IMR-90 (cell line): ENCODE data around the gene ARHGEF9. TPM values are rescaled to one million over a fixed set of nuclear protein-coding genes. Genes with fewer than 3 reads are reported as not detected.
A peak's percentile ranks its signal among the peaks of the same experiment; 100 is the strongest.

Experiments used
- ATAC-seq: fragments of 200-7000 bp; cut with Tn5 transposase; 2 replicates; pipeline ENCODE4 v1.9.1; 2020; ENCODE audit warnings: low read depth, mild to moderate bottlenecking, moderate library complexity
- BruUV-seq: library from RNA; stranded (reverse); fragments of 400-500 nt; replicated peaks from 2 replicates; lab custom pipeline; 2021; lab: Mats Ljungman, UMichigan
- CTCF ChIA-PET: fragments of 300-600 bp; formaldehyde crosslinking; extraction: SDS; loops from one replicate; lab custom pipeline; 2021; ENCODE audit warnings: antibody characterized with exemption; lab: Yijun Ruan, JAX
- POLR2A ChIA-PET: fragments of 300-600 bp; sonication (Branson Sonifier 250); formaldehyde crosslinking; loops from one replicate; lab custom pipeline; 2022; ENCODE audit warnings: antibody characterized with exemption; ENCODE audit not compliant: unreplicated experiment; lab: Charles Lee
- DNase-seq: peaks from one replicate; pipeline ENCODE4 v3.0.0; 2013
- H2AFZ ChIP-seq: replicated peaks from 2 replicates; pipeline ENCODE3; 2013; ENCODE audit warnings: low read length, mild to moderate bottlenecking; ENCODE audit not compliant: poor library complexity
- H2AK5ac ChIP-seq: 2 replicates; pipeline ENCODE4 v1.6.1; 2013; ENCODE audit warnings: low read depth, low read length, inconsistent platforms
- H2AK9ac ChIP-seq: replicated peaks from 2 replicates; pipeline ENCODE3; 2013; ENCODE audit warnings: mild to moderate bottlenecking, low read depth, low read length, moderate library complexity; ENCODE audit not compliant: poor library complexity
- H2BK120ac ChIP-seq: 2 replicates; pipeline ENCODE4 v1.6.1; 2013; ENCODE audit warnings: low read depth, low read length, inconsistent platforms
- H2BK15ac ChIP-seq: 3 replicates; pipeline ENCODE4 v1.6.1; 2013; ENCODE audit warnings: low read depth, low read length, inconsistent platforms
- H2BK20ac ChIP-seq: 2 replicates; pipeline ENCODE4 v1.6.1; 2013; ENCODE audit warnings: low read depth, mild to moderate bottlenecking, inconsistent platforms, low read length, moderate library complexity
- H2BK5ac ChIP-seq: 2 replicates; pipeline ENCODE4 v1.6.1; 2013; ENCODE audit warnings: mild to moderate bottlenecking, low read depth, low read length, inconsistent platforms; ENCODE audit not compliant: poor library complexity, severe bottlenecking
- H3K14ac ChIP-seq: replicated peaks from 2 replicates; pipeline ENCODE4 v1.6.1; 2013; ENCODE audit warnings: low read depth, low read length, inconsistent platforms
- H3K18ac ChIP-seq: 2 replicates; pipeline ENCODE4 v1.6.1; 2013; ENCODE audit warnings: low read depth, low read length, control low read depth
- H3K23ac ChIP-seq: 2 replicates; pipeline ENCODE4 v1.6.1; 2013; ENCODE audit warnings: low read depth, low read length, inconsistent platforms
- H3K27ac ChIP-seq: 2 replicates; pipeline ENCODE4 v1.5.1; 2013; ENCODE audit warnings: mild to moderate bottlenecking, control low read depth, low read length; ENCODE audit not compliant: insufficient read depth
- H3K27me3 ChIP-seq: 2 replicates; pipeline ENCODE4 v1.6.1; 2013; ENCODE audit warnings: low read length; ENCODE audit not compliant: control insufficient read depth, insufficient read depth
- H3K36me3 ChIP-seq: 2 replicates; pipeline ENCODE4 v1.6.1; 2013; ENCODE audit warnings: low read length, mixed read lengths; ENCODE audit not compliant: control insufficient read depth, insufficient read depth
- H3K4ac ChIP-seq: 2 replicates; pipeline ENCODE4 v1.6.1; 2013; ENCODE audit warnings: low read depth, low read length, inconsistent platforms
- H3K4me1 ChIP-seq: 2 replicates; pipeline ENCODE4 v1.6.1; 2013; ENCODE audit warnings: low read length, mixed read lengths; ENCODE audit not compliant: control insufficient read depth, insufficient read depth
- H3K4me2 ChIP-seq: 2 replicates; pipeline ENCODE4 v1.6.1; 2013; ENCODE audit warnings: low read depth, mild to moderate bottlenecking, control low read depth, low read length, moderate library complexity
- H3K4me3 ChIP-seq: 2 replicates; pipeline ENCODE4 v1.5.1; 2013; ENCODE audit warnings: low read depth, mild to moderate bottlenecking, control low read depth, low read length, moderate library complexity; ENCODE audit not compliant: insufficient read depth
- H3K56ac ChIP-seq: 2 replicates; pipeline ENCODE4 v1.6.1; 2013; ENCODE audit warnings: low read length, inconsistent platforms; ENCODE audit not compliant: insufficient read depth; ENCODE audit errors: extremely low read depth
- H3K79me1 ChIP-seq, 2 experiments: 2 replicates each; pipeline ENCODE4 v1.6.1; 2013; ENCODE audit warnings: low read length in 2 of 2, inconsistent platforms in 1 of 2, low read depth in 1 of 2
- H3K9ac ChIP-seq: 2 replicates; pipeline ENCODE4 v1.6.1; 2013; ENCODE audit warnings: low read depth, low read length, control low read depth
- H3K9me1 ChIP-seq: 2 replicates; pipeline ENCODE4 v1.6.1; 2013; ENCODE audit warnings: low read length, inconsistent platforms; ENCODE audit not compliant: insufficient read depth
- H3K9me3 ChIP-seq: 2 replicates; pipeline ENCODE4 v1.6.1; 2013; ENCODE audit warnings: low read length; ENCODE audit not compliant: control insufficient read depth, insufficient read depth
- H4K20me1 ChIP-seq: 2 replicates; pipeline ENCODE4 v1.6.1; 2013; ENCODE audit warnings: low read length, inconsistent platforms; ENCODE audit not compliant: insufficient read depth
- H4K5ac ChIP-seq: 2 replicates; pipeline ENCODE4 v1.6.1; 2013; ENCODE audit warnings: mild to moderate bottlenecking, low read depth, low read length, control low read depth
- H4K8ac ChIP-seq, 2 experiments: 2 replicates each; pipeline ENCODE4 v1.6.1; 2013; ENCODE audit warnings: low read depth in 2 of 2, low read length in 2 of 2, control low read depth in 1 of 2, inconsistent platforms in 1 of 2
- H4K91ac ChIP-seq: 2 replicates; pipeline ENCODE4 v1.6.1; 2013; ENCODE audit warnings: low read depth, low read length, inconsistent platforms; ENCODE audit not compliant: insufficient read depth
- CHD1 ChIP-seq: IDR thresholded peaks from 2 replicates; pipeline ENCODE4 v1.6.1; 2012; ENCODE audit warnings: low read depth, low read length, improper control_type of control experiment
- FOS ChIP-seq: fragments of 150-350 bp; IDR thresholded peaks from 2 replicates; pipeline ENCODE4 v1.6.1; 2016; ENCODE audit warnings: low read depth, low read length
- MAFK ChIP-seq: IDR thresholded peaks from 2 replicates; pipeline ENCODE4 v1.6.1; 2012; ENCODE audit warnings: low read depth, low read length, improper control_type of control experiment
- POLR2A ChIP-seq: IDR thresholded peaks from 2 replicates; pipeline ENCODE4 v1.6.1; 2012; ENCODE audit warnings: mild to moderate bottlenecking, low read depth, low read length
- RFX5 ChIP-seq: IDR thresholded peaks from 2 replicates; pipeline ENCODE4 v1.8.0; 2012; ENCODE audit warnings: low read depth, mild to moderate bottlenecking, low read length, moderate library complexity
- WGBS, 2 experiments: methylation state at CpG; one replicate each; pipeline versions ENCODE4 v1.1.5 to v1.1.7; 2013; ENCODE audit warnings: missing lambda C conversion rate in 2 of 2; ENCODE audit not compliant: insufficient read length in 1 of 2; ENCODE audit errors: extremely low coverage in 2 of 2; 5-methylcytosine and 5-hydroxymethylcytosine counted together
- dilution Hi-C: fragments of 300-500 bp; cut with HindIII; formaldehyde crosslinking; loops from one replicate; pipeline ENCODE4 v1.14.3; 2018; ENCODE audit warnings: low sequenced_read_pairs; ENCODE audit not compliant: unreplicated experiment
- in situ Hi-C: fragments of 300-500 bp; cut with MboI; formaldehyde crosslinking; loops from 3 replicates; pipeline ENCODE4 v1.14.3; 2019; ENCODE audit warnings: low sequenced_read_pairs, inconsistent platforms, mixed read lengths
- intact Hi-C: fragments of 100-400 bp; cut with micrococcal nuclease; formaldehyde crosslinking; loops from 2 replicates; pipeline ENCODE4 v1.10.0; 2022
- polyA plus RNA-seq, 3 experiments: library from polyadenylated mRNA; depleted of rRNA; stranded (reverse); fragments of >200 nt; gene quantifications; 2 replicates each; pipeline ENCODE4 v1.2.3, GENCODE V29; 2012; ENCODE audit warnings: low replicate concordance in 1 of 3
- total RNA-seq: library from RNA; depleted of rRNA; stranded (reverse); fragments of >200 nt; gene quantifications from 2 replicates; pipeline ENCODE4 v1.2.3, GENCODE V29; 2012

The ARHGEF9 gene
- total and polyA plus RNA-seq, 2 of the 4 experiments (the other 2 are of a cell fraction), result 7.1 to 11.8 TPM

GRCh38 chrX:63679432-63679831 lies 105.6 kb downstream of the ARHGEF9 start:
- BruUV-seq, result no TSS peak
- Histone ChIP-seq H3K4ac (no peak overlapping the region), H4K91ac (no peak overlapping the region), H3K4me3 (no peak overlapping the region), H3K4me2 (no peak overlapping the region), H4K5ac (no peak overlapping the region), H3K27me3 (no peaks in the 10 kb centered on the region), H3K9ac (no peak overlapping the region), H3K9me1 (no peaks in the 10 kb centered on the region), H3K4me1 (no peaks in the 10 kb centered on the region), H2BK20ac (no peak overlapping the region), H3K79me1 (no peaks in the 10 kb centered on the region), H3K23ac (no peak overlapping the region), H4K20me1 (no peaks in the 10 kb centered on the region), H3K9me3 (no peaks in the 10 kb centered on the region), H3K27ac (no peak overlapping the region), H2BK120ac (no peak overlapping the region), H3K56ac (no peak overlapping the region), H4K8ac (no peak overlapping the region), H2BK15ac (no peak overlapping the region), H3K18ac (no peak overlapping the region), H2AFZ (no peak overlapping the region), H2BK5ac (no peak overlapping the region), H3K14ac (no peak overlapping the region), H3K36me3 (no peaks in the 10 kb centered on the region; the same call in 1 of the 2 replicates), H2AK9ac (no peak overlapping the region), H2AK5ac (no peak overlapping the region)
- no CpG with 5 or more reads among the region's 3 CpGs for WGBS, 2 experiments
- in situ Hi-C loops, result no loop called here
- ChIA-PET POLR2A (no interaction called here), CTCF (no interaction called here)
- dilution Hi-C loops, result no loop called here
- TF ChIP-seq POLR2A (no peak), CHD1 (no peak), FOS (no peak), MAFK (peak; percentile 96), RFX5 (no peak)
- no peak for ATAC-seq
- intact Hi-C loops, result no loop called here
- DNase-seq, result no peak
